ENCODE measurements around the gene FAM171A2. TPM values are rescaled to one million over a fixed set of nuclear protein-coding genes. Genes with fewer than 3 reads are reported as not detected.
A peak's percentile ranks its signal among the peaks of the same experiment; 100 is the strongest.
"Not testable (repeated sequence)": the region's sequence is repeated elsewhere in the genome, so short reads cannot be mapped to it uniquely, and the experiment has no call there.

The FAM171A2 gene
- total RNA-seq, 3 donors from 2014 or later: 0.88 to 2.9 (median 2.7) TPM

DNA sequence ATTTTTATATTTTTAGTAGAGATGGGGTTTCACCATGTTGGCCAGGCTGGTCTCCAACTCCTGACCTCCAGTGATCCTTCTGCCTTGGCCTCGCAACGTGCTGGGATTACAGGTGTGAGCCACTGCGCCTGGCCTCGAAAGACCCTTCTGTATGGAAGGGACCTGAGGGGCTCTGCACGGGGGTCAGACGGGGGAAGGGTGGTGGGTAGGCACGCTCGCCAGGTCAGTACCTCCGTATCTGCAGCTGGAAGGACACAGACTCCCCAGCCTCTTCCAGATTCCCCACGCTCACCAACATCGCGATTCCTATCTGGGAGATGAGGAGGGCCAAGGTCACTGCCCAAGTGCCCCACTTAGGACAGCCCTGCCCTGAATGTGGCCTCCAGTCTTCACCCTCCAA lies 13.1 kb upstream of the FAM171A2 start:
- H3K36me3 ChIP-seq: no peaks in the 10 kb centered on the region
- TF ChIP-seq, protein P1, sequence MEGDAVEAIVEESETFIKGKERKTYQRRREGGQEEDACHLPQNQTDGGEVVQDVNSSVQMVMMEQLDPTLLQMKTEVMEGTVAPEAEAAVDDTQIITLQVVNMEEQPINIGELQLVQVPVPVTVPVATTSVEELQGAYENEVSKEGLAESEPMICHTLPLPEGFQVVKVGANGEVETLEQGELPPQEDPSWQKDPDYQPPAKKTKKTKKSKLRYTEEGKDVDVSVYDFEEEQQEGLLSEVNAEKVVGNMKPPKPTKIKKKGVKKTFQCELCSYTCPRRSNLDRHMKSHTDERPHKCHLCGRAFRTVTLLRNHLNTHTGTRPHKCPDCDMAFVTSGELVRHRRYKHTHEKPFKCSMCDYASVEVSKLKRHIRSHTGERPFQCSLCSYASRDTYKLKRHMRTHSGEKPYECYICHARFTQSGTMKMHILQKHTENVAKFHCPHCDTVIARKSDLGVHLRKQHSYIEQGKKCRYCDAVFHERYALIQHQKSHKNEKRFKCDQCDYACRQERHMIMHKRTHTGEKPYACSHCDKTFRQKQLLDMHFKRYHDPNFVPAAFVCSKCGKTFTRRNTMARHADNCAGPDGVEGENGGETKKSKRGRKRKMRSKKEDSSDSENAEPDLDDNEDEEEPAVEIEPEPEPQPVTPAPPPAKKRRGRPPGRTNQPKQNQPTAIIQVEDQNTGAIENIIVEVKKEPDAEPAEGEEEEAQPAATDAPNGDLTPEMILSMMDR (IDR thresholded peaks at IDR 0.05): no peak
- TF ChIP-seq POLR2AphosphoS5 (IDR thresholded peaks at IDR 0.05) (no peak), POLR2A (IDR thresholded peaks at IDR 0.05) (no peak)
- no peaks in the 10 kb centered on the region for H3K4me1 ChIP-seq
- DNase-seq (ENCODE audit: low spot score in 2 of 2): no peak
- no peak overlapping the region for H3K4me3 ChIP-seq
- no peak overlapping the region for H3K27ac ChIP-seq
- no peaks in the 10 kb centered on the region for H3K9me3 ChIP-seq
- intact Hi-C loops (cut with DNase I; ENCODE audit: low total_unique reads): no loop called here
- H3K27me3 ChIP-seq: peaks cover 0 to 5% of the 10 kb centered on the region in 2 donors

GRCh38 chr17:44376124-44376523 lies 12.5 kb upstream of the FAM171A2 start:
- Histone ChIP-seq H3K27me3 (peaks cover 0 to 8% of the 10 kb centered on the region in 2 donors), H3K36me3 (no peaks in the 10 kb centered on the region), H3K9me3 (no peaks in the 10 kb centered on the region), H3K4me3 (no peak overlapping the region), H3K27ac (no peak overlapping the region), H3K4me1 (no peaks in the 10 kb centered on the region)
- intact Hi-C loops (cut with DNase I; ENCODE audit: low total_unique reads): no loop called here
- no peak for DNase-seq (ENCODE audit: low spot score in 2 of 2)
- TF ChIP-seq, protein P1 (IDR thresholded peaks at IDR 0.05): peak in 1 of 3 donors; percentile 29
- no peak for TF ChIP-seq POLR2A (IDR thresholded peaks at IDR 0.05)

GRCh38 chr17:44375196-44376017 lies 11.8 kb upstream of the FAM171A2 start:
- no peak for DNase-seq (ENCODE audit: low spot score in 2 of 2)
- TF ChIP-seq POLR2A (IDR thresholded peaks at IDR 0.05): no peak
- no peak for TF ChIP-seq POLR2AphosphoS5 (IDR thresholded peaks at IDR 0.05)
- TF ChIP-seq, protein P1 (IDR thresholded peaks at IDR 0.05): no peak
- Histone ChIP-seq H3K9me3 (no peaks in the 10 kb centered on the region), H3K4me3 (no peak overlapping the region), H3K27me3 (peaks cover 0 to 13% of the 10 kb centered on the region in 2 donors), H3K36me3 (no peaks in the 10 kb centered on the region), H3K27ac (no peak overlapping the region), H3K4me1 (no peaks in the 10 kb centered on the region)
- intact Hi-C loops (cut with DNase I; ENCODE audit: low total_unique reads): no loop called here

DNA sequence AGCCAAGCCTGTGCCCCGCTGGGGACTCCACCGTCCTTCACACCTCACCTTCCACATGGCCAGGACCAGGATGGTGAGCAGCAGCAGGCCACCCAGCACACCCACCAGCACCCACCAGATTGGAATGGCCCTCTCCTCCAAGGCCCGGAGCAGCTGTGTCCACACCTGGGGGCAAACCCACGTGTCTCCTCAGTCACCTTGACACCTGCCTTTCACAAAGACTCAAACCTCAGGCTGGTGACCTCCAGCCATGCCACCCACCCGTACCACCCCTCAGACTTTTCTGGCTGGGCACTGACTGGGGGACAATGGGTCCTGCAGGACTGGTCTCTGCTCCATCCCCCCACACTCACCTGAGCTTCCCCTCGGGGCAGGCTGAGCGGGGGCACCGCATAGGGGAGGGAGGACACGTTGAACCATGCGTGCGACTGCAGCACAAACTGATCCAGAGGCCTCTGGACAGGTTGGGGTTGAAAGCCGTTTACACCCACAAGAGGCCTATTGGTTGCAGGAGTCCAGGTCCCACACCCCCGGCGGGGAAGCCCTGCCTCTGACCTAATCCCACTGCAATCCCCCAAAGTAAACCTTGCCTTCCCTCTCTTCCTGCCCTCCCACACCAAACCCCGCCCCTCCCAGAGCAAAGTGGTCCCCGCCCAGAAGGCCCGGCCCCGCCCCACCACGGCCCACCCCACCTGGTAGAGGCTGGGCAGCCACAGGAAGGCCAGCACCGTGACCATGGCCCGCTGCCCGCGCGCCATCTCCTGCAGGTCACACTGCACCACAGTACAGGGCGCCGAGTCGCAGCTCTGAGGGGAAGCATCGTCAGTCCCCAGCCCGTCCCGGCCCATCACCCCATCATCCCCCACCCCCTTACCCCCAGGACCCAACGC lies 10.9 kb upstream of the FAM171A2 start:
- Histone ChIP-seq H3K9me3 (no peaks in the 10 kb centered on the region), H3K27ac (no peak overlapping the region), H3K27me3 (peaks cover 0 to 13% of the 10 kb centered on the region in 2 donors), H3K4me3 (no peak overlapping the region), H3K36me3 (no peaks in the 10 kb centered on the region), H3K4me1 (no peaks in the 10 kb centered on the region)
- TF ChIP-seq, protein P1 (IDR thresholded peaks at IDR 0.05): no peak
- TF ChIP-seq POLR2AphosphoS5 (IDR thresholded peaks at IDR 0.05) (no peak), POLR2A (IDR thresholded peaks at IDR 0.05) (no peak)
- intact Hi-C loops (cut with DNase I; ENCODE audit: low total_unique reads): no loop called here
- DNase-seq (ENCODE audit: low spot score in 2 of 2): no peak

DNA sequence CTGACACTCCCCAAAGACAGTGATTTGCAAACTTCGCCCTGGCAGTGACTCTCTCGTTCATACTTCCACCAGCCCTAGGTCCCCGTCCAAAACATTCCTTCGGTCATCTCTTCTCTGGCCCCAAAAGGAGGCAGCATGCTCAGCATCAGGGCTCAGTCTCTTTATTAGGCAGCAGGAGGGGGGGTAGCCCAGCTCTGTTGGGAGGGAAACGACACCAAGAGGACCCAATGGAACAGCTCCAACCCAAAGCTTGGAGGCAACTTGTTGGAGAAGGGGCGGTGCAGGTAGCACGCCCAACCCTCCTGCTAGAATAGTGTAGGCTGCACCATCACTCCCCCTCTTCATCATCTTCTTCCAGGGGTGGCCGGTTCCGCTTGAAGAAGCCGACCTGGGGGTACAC lies 8.4 kb upstream of the FAM171A2 start:
- H3K4me3 ChIP-seq: no peak overlapping the region
- DNase-seq (ENCODE audit: low spot score in 2 of 2): no peak
- peaks cover 0 to 13% of the 10 kb centered on the region in 2 donors for H3K27me3 ChIP-seq
- no peak for TF ChIP-seq POLR2A (IDR thresholded peaks at IDR 0.05)
- TF ChIP-seq, protein P1 (IDR thresholded peaks at IDR 0.05): no peak
- no peak for TF ChIP-seq POLR2AphosphoS5 (IDR thresholded peaks at IDR 0.05)
- H3K36me3 ChIP-seq: no peaks in the 10 kb centered on the region
- H3K4me1 ChIP-seq: no peaks in the 10 kb centered on the region
- intact Hi-C loops (cut with DNase I; ENCODE audit: low total_unique reads): no loop called here
- H3K9me3 ChIP-seq: no peaks in the 10 kb centered on the region
- H3K27ac ChIP-seq: no peak overlapping the region

- H3K4me3 ChIP-seq; DNase-seq (ENCODE audit: low spot score in 2 of 2); intact Hi-C loops (cut with DNase I; ENCODE audit: low total_unique reads); H3K9me3 ChIP-seq; H3K36me3 ChIP-seq; H3K27ac ChIP-seq; H3K4me1 ChIP-seq: not testable (repeated sequence)
- H3K27me3 ChIP-seq: peaks cover 0 to 13% of the 10 kb centered on the region in 2 donors
Measured at GRCh38 chr17:44369414-44370023, 5.9 kb upstream of the FAM171A2 start.
